ENCODE measurements around the gene MCCD1.
A peak's percentile ranks its signal among the peaks of the same experiment; 100 is the strongest.

MCCD1 gene

GRCh38 chr6:31513456-31514165 lies 15.2 kb upstream of the MCCD1 start:
- DNase-seq, result no peak

GRCh38 chr6:31521835-31522234 lies 6.9 kb upstream of the MCCD1 start:
- no peak for DNase-seq

- DNase-seq, result no peak
Measured at GRCh38 chr6:31525553-31525931, 3.2 kb upstream of the MCCD1 start.

GRCh38 chr6:31525932-31526591 lies 2.7 kb upstream of the MCCD1 start:
- no peak for DNase-seq

- DNase-seq, result no peak
Measured at GRCh38 chr6:31528307-31528777, 420 bp upstream of the MCCD1 start.

- DNase-seq, result no peak
Measured at GRCh38 chr6:31529329-31530150, 778 bp downstream of the MCCD1 start.

- no peak for DNase-seq
Measured at GRCh38 chr6:31530659-31531058, 1.9 kb downstream of the MCCD1 start.

- DNase-seq, result no peak
Measured at GRCh38 chr6:31531162-31531561, 2.4 kb downstream of the MCCD1 start.

- no peak for DNase-seq
Measured at GRCh38 chr6:31531771-31532643, 3.2 kb downstream of the MCCD1 start.

- no peak for DNase-seq
Measured at GRCh38 chr6:31532644-31533454, 4.1 kb downstream of the MCCD1 start.

GRCh38 chr6:31533455-31533841 lies 4.7 kb downstream of the MCCD1 start:
- DNase-seq, result no peak

- DNase-seq, result no peak
Measured at GRCh38 chr6:31534011-31534410, 5.2 kb downstream of the MCCD1 start.

- DNase-seq, result no peak
Measured at GRCh38 chr6:31534521-31535040, 5.8 kb downstream of the MCCD1 start.

GRCh38 chr6:31535538-31536324 lies 7.0 kb downstream of the MCCD1 start:
- no peak for DNase-seq

GRCh38 chr6:31538805-31539400 lies 10.1 kb downstream of the MCCD1 start:
- DNase-seq, result no peak

- no peak for DNase-seq
Measured at GRCh38 chr6:31540640-31541039, 11.9 kb downstream of the MCCD1 start.

GRCh38 chr6:31541059-31541657 lies 12.4 kb downstream of the MCCD1 start:
- peak; percentile 58 for DNase-seq

GRCh38 chr6:31541658-31542521 lies 13.1 kb downstream of the MCCD1 start, which contains the start of gene DDX39B:
DDX39B (minus strand) TSS chr6:31542003; CDS start chr6:31540532, 1,471 bp downstream.
- peak; percentile 94 for DNase-seq

- no peak for DNase-seq
Measured at GRCh38 chr6:31543639-31544038, 14.9 kb downstream of the MCCD1 start.
